H9 (cell line): ENCODE results near the gene LSM3. TPM values are rescaled to one million over a fixed set of nuclear protein-coding genes. Genes with fewer than 3 reads are reported as not detected.

ENCODE experiments used
- DNase-seq: peaks from one replicate; pipeline ENCODE4 v3.0.0-alpha.2; 2017
- H2AFZ ChIP-seq: one replicate; pipeline ENCODE4 v1.6.1; 2013; ENCODE audit warnings: mild to moderate bottlenecking, low read length, control low read depth, moderate library complexity
- H2AK5ac ChIP-seq: 2 replicates; pipeline ENCODE4 v1.6.1; 2013; ENCODE audit warnings: low read length, control low read depth, mixed read lengths; ENCODE audit not compliant: insufficient read length
- H2BK120ac ChIP-seq: one replicate; pipeline ENCODE4 v1.6.1; 2013; ENCODE audit warnings: low read depth, mild to moderate bottlenecking, low read length, control low read depth, inconsistent platforms; ENCODE audit not compliant: poor library complexity, severe bottlenecking
- H2BK12ac ChIP-seq: 2 replicates; pipeline ENCODE4 v1.6.1; 2013; ENCODE audit warnings: low read length, control low read depth, mixed read lengths, low read depth; ENCODE audit not compliant: insufficient read length
- H2BK15ac ChIP-seq: 2 replicates; pipeline ENCODE4 v1.6.1; 2013; ENCODE audit warnings: low read depth, low read length, control low read depth
- H2BK20ac ChIP-seq: one replicate; pipeline ENCODE4 v1.6.1; 2013; ENCODE audit warnings: low read depth, mild to moderate bottlenecking, low read length, control low read depth, inconsistent platforms; ENCODE audit not compliant: poor library complexity, severe bottlenecking
- H2BK5ac ChIP-seq: 2 replicates; pipeline ENCODE4 v1.6.1; 2013; ENCODE audit warnings: low read length, control low read depth, mixed read lengths; ENCODE audit not compliant: insufficient read length
- H3K14ac ChIP-seq: 2 replicates; pipeline ENCODE4 v1.6.1; 2013; ENCODE audit warnings: low read length, control low read depth; ENCODE audit not compliant: insufficient read depth
- H3K18ac ChIP-seq: 2 replicates; pipeline ENCODE4 v1.6.1; 2013; ENCODE audit warnings: low read depth, mild to moderate bottlenecking, mixed read lengths, low read length, control low read depth; ENCODE audit not compliant: insufficient read length
- H3K23ac ChIP-seq: 2 replicates; pipeline ENCODE4 v1.6.1; 2013; ENCODE audit warnings: low read length, control low read depth, mixed read lengths, low read depth; ENCODE audit not compliant: insufficient read length
- H3K23me2 ChIP-seq: 2 replicates; pipeline ENCODE4 v1.6.1; 2013; ENCODE audit warnings: low read depth, mild to moderate bottlenecking, mixed read lengths, low read length, control low read depth; ENCODE audit not compliant: insufficient read length, poor library complexity, severe bottlenecking
- H3K27ac ChIP-seq: 2 replicates; pipeline ENCODE4 v1.5.1; 2013; ENCODE audit warnings: low read length, control low read depth, mixed read lengths, low read depth; ENCODE audit not compliant: insufficient read length
- H3K27me3 ChIP-seq: 2 replicates; pipeline ENCODE4 v1.6.1; 2013; ENCODE audit warnings: low read length, control low read depth, inconsistent platforms; ENCODE audit not compliant: insufficient read depth
- H3K4ac ChIP-seq: 2 replicates; pipeline ENCODE4 v1.6.1; 2013; ENCODE audit warnings: low read depth, mild to moderate bottlenecking, control low read depth, inconsistent platforms, low read length, moderate library complexity
- H3K4me1 ChIP-seq: 2 replicates; pipeline ENCODE4 v1.6.1; 2013; ENCODE audit warnings: low read length, control low read depth, inconsistent platforms; ENCODE audit not compliant: insufficient read depth
- H3K4me2 ChIP-seq: 2 replicates; pipeline ENCODE4 v1.6.1; 2013; ENCODE audit warnings: low read length, control low read depth, mixed read lengths; ENCODE audit not compliant: insufficient read length, insufficient read depth
- H3K56ac ChIP-seq: 2 replicates; pipeline ENCODE4 v1.6.1; 2013; ENCODE audit warnings: low read depth, mild to moderate bottlenecking, mixed read lengths, low read length, control low read depth; ENCODE audit not compliant: insufficient read length
- H3K79me1 ChIP-seq: 2 replicates; pipeline ENCODE4 v1.6.1; 2013; ENCODE audit warnings: low read depth, mild to moderate bottlenecking, moderate library complexity, low read length, control low read depth, inconsistent platforms; ENCODE audit not compliant: insufficient read depth, poor library complexity, severe bottlenecking
- H3K79me2 ChIP-seq: 2 replicates; pipeline ENCODE4 v1.6.1; 2013; ENCODE audit warnings: low read length, control low read depth, inconsistent platforms; ENCODE audit not compliant: insufficient read depth
- H3K9ac ChIP-seq: 2 replicates; pipeline ENCODE4 v1.6.1; 2013; ENCODE audit warnings: low read length, control low read depth, mixed read lengths; ENCODE audit not compliant: insufficient read length; ENCODE audit errors: extremely low read depth
- H3K9me3 ChIP-seq: one replicate; pipeline ENCODE4 v1.6.1; 2013; ENCODE audit warnings: low read depth, low read length, inconsistent platforms; ENCODE audit not compliant: control insufficient read depth
- H3T11ph ChIP-seq: one replicate; pipeline ENCODE4 v1.6.1; 2013; ENCODE audit warnings: mild to moderate bottlenecking, low read length, control low read depth, inconsistent platforms
- H4K20me1 ChIP-seq: one replicate; pipeline ENCODE4 v1.6.1; 2013; ENCODE audit not compliant: control insufficient read depth, insufficient read length, insufficient read depth
- H4K5ac ChIP-seq: 2 replicates; pipeline ENCODE4 v1.6.1; 2013; ENCODE audit warnings: low read depth, mild to moderate bottlenecking, mixed read lengths, low read length, control low read depth; ENCODE audit not compliant: insufficient read length
- H4K8ac ChIP-seq: replicated peaks from 2 replicates; pipeline ENCODE4 v1.6.1; 2013; ENCODE audit warnings: low read length, control low read depth, mixed read lengths, low read depth; ENCODE audit not compliant: insufficient read length
- H4K91ac ChIP-seq: 2 replicates; pipeline ENCODE4 v1.6.1; 2013; ENCODE audit warnings: low read depth, mild to moderate bottlenecking, moderate library complexity, mixed read lengths, low read length, control low read depth; ENCODE audit not compliant: insufficient read length
- H3K27ac Mint-ChIP-seq, 3 experiments: 2 replicates in 2 of 3; 3 replicates in 1 of 3; pipeline ENCODE4 v1.8.0; 2020 to 2021; ENCODE audit warnings: mixed read lengths in 3 of 3, mild to moderate bottlenecking in 1 of 3, moderate library complexity in 1 of 3
- H3K27me3 Mint-ChIP-seq: 2 replicates; pipeline ENCODE4 v1.8.0; 2021; ENCODE audit warnings: low read depth, mild to moderate bottlenecking, moderate library complexity, mixed read lengths
- H3K36me3 Mint-ChIP-seq, 3 experiments: 2 replicates in 2 of 3; 3 replicates in 1 of 3; pipeline ENCODE4 v1.8.0; 2020 to 2021; ENCODE audit warnings: low read depth in 3 of 3, mixed read lengths in 3 of 3; ENCODE audit not compliant: insufficient read depth in 1 of 3
- H3K4me1 Mint-ChIP-seq, 2 experiments: 2 replicates each; pipeline ENCODE4 v1.8.0; 2020; ENCODE audit warnings: mixed read lengths in 2 of 2
- H3K4me3 Mint-ChIP-seq, 2 experiments: 2 replicates in 1 of 2; 3 replicates in 1 of 2; pipeline ENCODE4 v1.8.0; 2020 to 2021; ENCODE audit warnings: mild to moderate bottlenecking in 2 of 2, mixed read lengths in 2 of 2, moderate library complexity in 1 of 2
- H3K9me3 Mint-ChIP-seq, 2 experiments: 2 replicates in 1 of 2; 3 replicates in 1 of 2; pipeline ENCODE4 v1.8.0; 2020; ENCODE audit warnings: mild to moderate bottlenecking in 2 of 2, mixed read lengths in 2 of 2, moderate library complexity in 1 of 2
- WGBS: extraction: QIAGEN DNeasy Blood & Tissue Kit; methylation state at CpG from one replicate; pipeline ENCODE4 v1.1.7; 2013; ENCODE audit warnings: missing lambda C conversion rate, low lambda C conversion rate, mixed read lengths; ENCODE audit not compliant: insufficient read length; ENCODE audit errors: extremely low coverage; 5-methylcytosine and 5-hydroxymethylcytosine counted together
- total RNA-seq: library from RNA; stranded (reverse); gene quantifications from 2 replicates; pipeline ENCODE4 v1.2.1, GENCODE V29; 2021
- TF ChIP-seq, protein P1 (sequence below): fragments of 200-600 bp; sonication (generic); conservative IDR thresholded peaks from 3 replicates; pipeline ENCODE4 v1.8.0; 2021; ENCODE audit warnings: antibody characterized with exemption, mild to moderate bottlenecking

Gene LSM3
- total RNA-seq, 1 experiment from 2014 or later: 24.4 TPM

DNA sequence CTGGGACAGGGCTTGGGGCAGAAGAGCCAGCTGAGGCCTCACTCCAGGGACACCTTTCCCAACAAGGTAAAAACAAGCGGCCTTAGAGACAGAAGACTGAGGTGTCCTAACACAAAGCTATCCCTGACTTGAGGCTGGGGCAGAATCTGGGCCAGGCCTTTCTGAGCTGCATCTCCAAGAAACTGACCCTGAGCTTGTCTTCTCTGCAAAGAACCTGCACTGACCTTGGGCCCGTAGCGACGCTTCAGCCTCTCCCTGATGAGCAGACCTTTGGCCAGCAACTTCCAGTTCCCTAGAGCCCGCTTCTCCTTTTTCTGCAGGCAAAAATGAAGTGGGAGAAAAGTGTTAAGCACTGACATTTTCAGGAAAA, 31.6 kb upstream of the LSM3 start:
- Histone ChIP-seq H3K23me2 (peaks cover 2% of the 10 kb centered on the region), H3K14ac (no peak overlapping the region)

More for the DNA sequence above, 31.6 kb upstream of the LSM3 start:
- no peaks in the 10 kb centered on the region for H3K79me2 ChIP-seq
- no peak overlapping the region for H2BK12ac ChIP-seq
- no peak overlapping the region for H2BK15ac ChIP-seq
- no peak overlapping the region; the same call in 1 of the 2 replicates for H3K4ac ChIP-seq
- H3K18ac ChIP-seq: no peak overlapping the region
- H3K27ac ChIP-seq: no peak overlapping the region
- no peak overlapping the region for H2AFZ ChIP-seq
- H3K4me2 ChIP-seq: no peak overlapping the region
- H2AK5ac ChIP-seq: no peak overlapping the region
- H3K79me1 ChIP-seq: no peaks in the 10 kb centered on the region
- no peak overlapping the region for H4K5ac ChIP-seq
- no peak overlapping the region for H3T11ph ChIP-seq
- WGBS: no CpG with 5 or more reads among the region's 5 CpGs
- H2BK20ac ChIP-seq: no peak overlapping the region
- peak overlapping the region; percentile 46 for H4K91ac ChIP-seq
- Mint-ChIP-seq H3K9me3 (no peaks in the 10 kb centered on the region; a peak in 1 of 5 replicates), H3K27me3 (no peaks in the 10 kb centered on the region), H3K4me1 (peaks cover 10 to 24% of the 10 kb centered on the region in 2 experiments), H3K27ac (peak overlapping the region in 2 of 3 experiments; percentile 36 to 64; a peak in 1 of 7 replicates), H3K36me3 (peaks cover 10 to 51% (median 37%) of the 10 kb centered on the region in 3 experiments), H3K4me3 (no peak overlapping the region)
- peaks cover under 1% of the 10 kb centered on the region for H4K20me1 ChIP-seq
- peaks cover 6% of the 10 kb centered on the region; the same call in 1 of the 2 replicates for H3K4me1 ChIP-seq
- H2BK5ac ChIP-seq: no peak overlapping the region
- TF ChIP-seq, protein P1, sequence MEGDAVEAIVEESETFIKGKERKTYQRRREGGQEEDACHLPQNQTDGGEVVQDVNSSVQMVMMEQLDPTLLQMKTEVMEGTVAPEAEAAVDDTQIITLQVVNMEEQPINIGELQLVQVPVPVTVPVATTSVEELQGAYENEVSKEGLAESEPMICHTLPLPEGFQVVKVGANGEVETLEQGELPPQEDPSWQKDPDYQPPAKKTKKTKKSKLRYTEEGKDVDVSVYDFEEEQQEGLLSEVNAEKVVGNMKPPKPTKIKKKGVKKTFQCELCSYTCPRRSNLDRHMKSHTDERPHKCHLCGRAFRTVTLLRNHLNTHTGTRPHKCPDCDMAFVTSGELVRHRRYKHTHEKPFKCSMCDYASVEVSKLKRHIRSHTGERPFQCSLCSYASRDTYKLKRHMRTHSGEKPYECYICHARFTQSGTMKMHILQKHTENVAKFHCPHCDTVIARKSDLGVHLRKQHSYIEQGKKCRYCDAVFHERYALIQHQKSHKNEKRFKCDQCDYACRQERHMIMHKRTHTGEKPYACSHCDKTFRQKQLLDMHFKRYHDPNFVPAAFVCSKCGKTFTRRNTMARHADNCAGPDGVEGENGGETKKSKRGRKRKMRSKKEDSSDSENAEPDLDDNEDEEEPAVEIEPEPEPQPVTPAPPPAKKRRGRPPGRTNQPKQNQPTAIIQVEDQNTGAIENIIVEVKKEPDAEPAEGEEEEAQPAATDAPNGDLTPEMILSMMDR: no peak
- no peak for DNase-seq
- no peak overlapping the region for H3K9ac ChIP-seq
- H3K27me3 ChIP-seq: no peaks in the 10 kb centered on the region
- H3K56ac ChIP-seq: no peak overlapping the region
- H3K9me3 ChIP-seq: no peaks in the 10 kb centered on the region
- no peak overlapping the region for H3K23ac ChIP-seq
- H2BK120ac ChIP-seq: no peak overlapping the region
- H4K8ac ChIP-seq: no peak overlapping the region
